K562 (cell line): ENCODE measurements around the gene CPA2. TPM values are rescaled to one million over a fixed set of nuclear protein-coding genes. Genes with fewer than 3 reads are reported as not detected.

Experiments used
- ATAC-seq: fragments of 200-7000 bp; cut with Tn5 transposase; 3 replicates; pipeline ENCODE4 v1.9.1; 2020; ENCODE audit warnings: moderate library complexity
- BruUV-seq: library from RNA; stranded (reverse); fragments of 400-500 nt; replicated peaks from 2 replicates; lab custom pipeline; 2021; lab: Mats Ljungman, UMichigan
- CTCF ChIA-PET: fragments of 300-600 bp; formaldehyde crosslinking; extraction: SDS; loops from one replicate; lab custom pipeline; 2021; ENCODE audit warnings: low intra/inter-chr PET ratio; lab: Yijun Ruan, JAX
- POLR2A ChIA-PET: fragments of 300-600, 350-650 bp; sonication (Branson Sonifier 250); formaldehyde crosslinking; extraction: SDS; loops from one replicate; lab custom pipeline; 2021; ENCODE audit warnings: antibody characterized with exemption, inconsistent platforms; lab: Yijun Ruan, JAX
- DNase-seq, 4 experiments: peaks; one replicate each; pipeline versions ENCODE4 v3.0.0 to v3.0.0-alpha.2; 2011 to 2018; ENCODE audit warnings: low spot score in 3 of 4, mixed read lengths in 3 of 4; ENCODE audit errors: extremely low read depth in 1 of 4
- FAIRE-seq: peaks from 2 replicates; lab custom pipeline; 2011; peaks lifted over from hg19 to GRCh38; lab: Jason Lieb, UNC
- H2AFZ ChIP-seq: 2 replicates; pipeline ENCODE4 v1.6.0; 2011; ENCODE audit warnings: low read depth, low read length, control low read depth, inconsistent platforms
- H3K27ac ChIP-seq: fragments of 200-600 bp; 3 replicates; pipeline ENCODE4 v1.8.0; 2011; ENCODE audit warnings: low read depth, mild to moderate bottlenecking, control low read depth, inconsistent platforms, low read length, moderate library complexity, mixed read lengths; ENCODE audit errors: extremely low read depth
- H3K27me3 ChIP-seq, 2 experiments: fragments of 300-600 bp in 1 of 2; 2 replicates in 1 of 2; 3 replicates in 1 of 2; pipeline versions ENCODE4 v1.6.0 to v1.8.0; 2011; ENCODE audit warnings: inconsistent platforms in 2 of 2, low read length in 2 of 2, mild to moderate bottlenecking in 1 of 2, mixed read lengths in 1 of 2, moderate library complexity in 1 of 2; ENCODE audit not compliant: control insufficient read depth in 2 of 2, insufficient read depth in 2 of 2
- H3K36me3 ChIP-seq: fragments of 300-600 bp; 3 replicates; pipeline ENCODE4 v1.8.0; 2011; ENCODE audit warnings: mild to moderate bottlenecking, low read length, inconsistent platforms; ENCODE audit not compliant: control insufficient read depth, insufficient read depth
- H3K4me1 ChIP-seq, 2 experiments: fragments of 200-600 bp in 1 of 2; replicated peaks in 1 of 2; 2 replicates in 1 of 2; 3 replicates in 1 of 2; pipeline versions ENCODE4 v1.5.1 to v1.8.0; 2011; ENCODE audit warnings: inconsistent platforms in 2 of 2, low read length in 2 of 2, mild to moderate bottlenecking in 1 of 2, mixed read lengths in 1 of 2, moderate library complexity in 1 of 2; ENCODE audit not compliant: control insufficient read depth in 2 of 2, insufficient read depth in 2 of 2
- H3K4me2 ChIP-seq: 2 replicates; pipeline ENCODE4 v1.6.1; 2011; ENCODE audit warnings: low read length, control low read depth, inconsistent platforms, mixed read lengths; ENCODE audit not compliant: insufficient read depth
- H3K4me3 ChIP-seq: fragments of 200-600 bp; sonication (generic), shearing (Covaris generic); 2 replicates; pipeline ENCODE4 v1.5.1; 2016; ENCODE audit warnings: control low read depth, inconsistent platforms
- H3K79me2 ChIP-seq: fragments of 200-600 bp; 3 replicates; pipeline ENCODE4 v1.8.0; 2011; ENCODE audit warnings: low read length, inconsistent platforms; ENCODE audit not compliant: control insufficient read depth, insufficient read depth
- H3K9ac ChIP-seq, 2 experiments: 2 replicates each; pipeline versions ENCODE4 v1.6.0 to v1.6.1; 2011; ENCODE audit warnings: low read depth in 2 of 2, low read length in 2 of 2, control low read depth in 1 of 2, inconsistent platforms in 1 of 2, mild to moderate bottlenecking in 1 of 2, mixed read lengths in 1 of 2; ENCODE audit not compliant: insufficient read depth in 1 of 2
- H3K9me1 ChIP-seq: one replicate; pipeline ENCODE4 v1.6.0; 2011; ENCODE audit warnings: inconsistent platforms, mild to moderate bottlenecking, low read length, moderate library complexity; ENCODE audit not compliant: control insufficient read depth, insufficient read depth
- H3K9me3 ChIP-seq: replicated peaks from 2 replicates; pipeline ENCODE4 v1.5.1; 2011; ENCODE audit warnings: low read depth, low read length, inconsistent platforms; ENCODE audit not compliant: control insufficient read depth, insufficient read depth
- H4K20me1 ChIP-seq: replicated peaks from 2 replicates; pipeline ENCODE4 v1.6.1; 2011; ENCODE audit warnings: low read length, inconsistent platforms, mixed read lengths; ENCODE audit not compliant: control insufficient read depth, insufficient read depth
- HDAC1 ChIP-seq, 2 experiments: fragments of 450-650 bp; IDR thresholded peaks; 2 replicates each; pipeline ENCODE4 v1.6.1; 2016 to 2017; ENCODE audit warnings: inconsistent platforms in 1 of 2, mild to moderate bottlenecking in 1 of 2, moderate library complexity in 1 of 2
- RFX5 ChIP-seq: IDR thresholded peaks from 2 replicates; pipeline ENCODE4 v1.6.1; 2011; ENCODE audit warnings: low read depth, mild to moderate bottlenecking, improper control_type of control experiment, low read length
- SOX6 ChIP-seq: fragments of 450-650 bp; IDR thresholded peaks from 2 replicates; pipeline ENCODE4 v1.6.1; 2014; ENCODE audit warnings: mild to moderate bottlenecking
- SPI1 ChIP-seq: IDR thresholded peaks from 2 replicates; pipeline ENCODE4 v1.6.1; 2011; ENCODE audit warnings: low read depth, low read length, control low read depth, borderline replicate concordance
- ZFX ChIP-seq: sonication (generic); formaldehyde crosslinking; IDR thresholded peaks from 2 replicates; pipeline ENCODE4 v1.8.0; 2022; ENCODE audit warnings: mild to moderate bottlenecking, missing genetic modification reagents, moderate library complexity
- ZNF140 ChIP-seq: fragments of 250-450 bp; sonication (Bioruptor Pico); IDR thresholded peaks from 2 replicates; pipeline ENCODE4 v1.8.0; 2021; ENCODE audit warnings: moderate library complexity, mild to moderate bottlenecking, inconsistent platforms
- ZNF551 ChIP-seq: fragments of 250-450 bp; sonication (Bioruptor Pico); IDR thresholded peaks from 2 replicates; pipeline ENCODE4 v1.5.0; 2021; ENCODE audit warnings: mild to moderate bottlenecking, moderate library complexity
- ZNF584 ChIP-seq: fragments of 200-800 bp; sonication (Bioruptor generic); IDR thresholded peaks from 2 replicates; pipeline ENCODE4 v1.6.1; 2016; ENCODE audit warnings: low read depth, mild to moderate bottlenecking, missing genetic modification characterization, missing compliant biosample characterization
- WGBS: fragments of 100-300 bp; shearing (Covaris generic); methylation state at CpG from one replicate; pipeline ENCODE4 v1.1.6; 2016; ENCODE audit warnings: low coverage, mixed read lengths; ENCODE audit not compliant: insufficient coverage; ENCODE audit errors: missing lambda C conversion rate; 5-methylcytosine and 5-hydroxymethylcytosine counted together
- in situ Hi-C: fragments of 300-500 bp; cut with MboI; formaldehyde crosslinking; loops from 4 replicates; pipeline ENCODE4 v1.15.0; 2018; ENCODE audit warnings: inconsistent platforms, mixed read lengths
- intact Hi-C: fragments of 100-400 bp; cut with micrococcal nuclease; formaldehyde crosslinking; loops from 2 replicates; pipeline ENCODE4 v1.14.2; 2022
- polyA plus RNA-seq, 8 experiments: library from polyadenylated mRNA; depleted of rRNA in 4 of 8; stranded (reverse) in 5 of 8; unstranded in 3 of 8; fragments of >200 nt; fragmentation: Nextera tagmentation in 2 of 8; fragmentation: Illumina TruSeq in 1 of 8; extraction: Ambion mirVana in 2 of 8; extraction: Trizol in 1 of 8; gene quantifications; 2 replicates each; pipeline versions ENCODE4 v1.2.1 to v1.2.3, GENCODE V29; 2011 to 2014; ENCODE audit warnings: inconsistent platforms in 1 of 8, missing spikeins in 1 of 8
- total RNA-seq, 7 experiments: library from RNA; depleted of rRNA in 6 of 7; stranded (reverse); fragments of >200 nt in 6 of 7; fragmentation: Illumina TruSeq in 2 of 7; extraction: Trizol in 2 of 7; gene quantifications; 2 replicates each; pipeline versions ENCODE4 v1.2.1 to v1.2.3, GENCODE V29; 2011 to 2021; ENCODE audit warnings: low replicate concordance in 1 of 7
- TF ChIP-seq, protein P1 (sequence below): fragments of 250-450 bp; sonication (Bioruptor Pico); IDR thresholded peaks from 2 replicates; pipeline ENCODE4 v1.8.0; 2021; ENCODE audit warnings: mild to moderate bottlenecking, moderate library complexity

Gene CPA2
- total and polyA plus RNA-seq, 9 of the 15 experiments (the other 6 are each of a cell fraction or from before 2014, with no cell fraction given) = 0.04 to 0.84 (median 0.09) TPM; not detected in 4

DNA sequence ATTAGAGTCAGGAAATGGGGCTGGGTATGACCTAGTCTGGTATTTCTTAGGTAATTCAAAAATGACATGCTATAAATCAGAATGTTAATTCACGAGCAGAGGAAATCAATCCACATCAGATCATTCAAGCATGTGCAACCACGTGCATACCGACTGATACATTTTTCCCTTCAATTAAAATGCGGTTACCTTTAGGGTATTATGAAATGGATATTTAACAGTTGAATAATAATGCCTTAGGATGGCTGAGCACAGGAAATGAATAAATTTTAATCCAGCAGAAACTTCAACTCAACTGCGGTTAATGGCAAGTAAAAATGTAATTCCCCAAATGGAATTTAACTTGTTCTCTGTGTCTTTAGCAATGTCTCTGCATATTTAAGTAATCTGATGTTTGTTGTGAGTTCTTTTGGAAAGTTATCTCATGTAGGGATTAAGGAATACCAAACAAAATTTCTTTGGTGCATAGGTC lies 9.2 kb downstream of the CPA2 start:
- Histone ChIP-seq H3K79me2 (no peaks in the 10 kb centered on the region), H3K36me3 (no peaks in the 10 kb centered on the region), H2AFZ (no peak overlapping the region), H3K4me3 (no peak overlapping the region), H3K4me2 (no peak overlapping the region), H4K20me1 (no peaks in the 10 kb centered on the region), H3K9ac (no peak overlapping the region), H3K27me3 (peaks cover 6 to 15% of the 10 kb centered on the region in 2 experiments), H3K27ac (no peak overlapping the region), H3K9me1 (no peaks in the 10 kb centered on the region), H3K9me3 (no peaks in the 10 kb centered on the region), H3K4me1 (peaks cover 8 to 9% of the 10 kb centered on the region in 2 experiments; a peak in 4 of 5 replicates)
- 13% methylated on average over 5 of the region's 5 CpGs for WGBS
- POLR2A ChIA-PET = interaction anchor here (0.7 kb wide), 1 partner anchor 9 kb away, joined by 3 read pairs; no protein-coding TSS in a partner anchor
- no TSS peak for BruUV-seq
- DNase-seq (no peak), ATAC-seq (no peak), FAIRE-seq (no peak)
- intact Hi-C loops = loop anchor here (5.0 to 10.0 kb wide), 2 partner anchors 204 to 559 kb away; partner anchors contain the start of gene KLHDC10
- in situ Hi-C loops = no loop called here
- no peak for TF ChIP-seq SOX6
- TF ChIP-seq ZNF140 (CRISPR knock-in tag) = no peak
- TF ChIP-seq RFX5 = no peak
- TF ChIP-seq HDAC1 (IDR thresholded peaks at IDR 0.05) = no peak
- no peak for TF ChIP-seq SPI1
- TF ChIP-seq ZNF551 (CRISPR knock-in tag) = no peak
- TF ChIP-seq ZFX (CRISPR knock-in tag) = no peak
- no peak for TF ChIP-seq ZNF584 (CRISPR knock-in tag)
- TF ChIP-seq, protein P1, sequence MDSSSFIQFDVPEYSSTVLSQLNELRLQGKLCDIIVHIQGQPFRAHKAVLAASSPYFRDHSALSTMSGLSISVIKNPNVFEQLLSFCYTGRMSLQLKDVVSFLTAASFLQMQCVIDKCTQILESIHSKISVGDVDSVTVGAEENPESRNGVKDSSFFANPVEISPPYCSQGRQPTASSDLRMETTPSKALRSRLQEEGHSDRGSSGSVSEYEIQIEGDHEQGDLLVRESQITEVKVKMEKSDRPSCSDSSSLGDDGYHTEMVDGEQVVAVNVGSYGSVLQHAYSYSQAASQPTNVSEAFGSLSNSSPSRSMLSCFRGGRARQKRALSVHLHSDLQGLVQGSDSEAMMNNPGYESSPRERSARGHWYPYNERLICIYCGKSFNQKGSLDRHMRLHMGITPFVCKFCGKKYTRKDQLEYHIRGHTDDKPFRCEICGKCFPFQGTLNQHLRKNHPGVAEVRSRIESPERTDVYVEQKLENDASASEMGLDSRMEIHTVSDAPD (CRISPR knock-in tag) = no peak
- CTCF ChIA-PET = no interaction called here
